ENCODE results near the gene TNFRSF8. TPM values are rescaled to one million over a fixed set of nuclear protein-coding genes. Genes with fewer than 3 reads are reported as not detected.

TNFRSF8 gene
- polyA plus RNA-seq, 1 experiment, result 0.22 TPM

- Histone ChIP-seq H3K27me3 (ENCODE audit: control insufficient read depth, insufficient read depth, low read length) (peaks cover 15% of the 10 kb centered on the region), H3K4me3 (ENCODE audit: low read depth, low read length) (no peak overlapping the region), H3K9me3 (ENCODE audit: control insufficient read depth, insufficient read depth, low read length) (peaks cover 11% of the 10 kb centered on the region), H3K27ac (ENCODE audit: low read depth, low read length) (no peak overlapping the region)
- ChIA-PET POLR2A (no interaction called here), CTCF (interaction anchor here (0.6 to 1.7 kb wide), 3 partner anchors 23 to 68 kb away, joined by 4 read pairs; no protein-coding TSS in a partner anchor)
- TF ChIP-seq CTCF (IDR thresholded peaks at IDR 0.05; ENCODE audit: low read depth, low read length), result no peak
- DNase-seq (ENCODE audit: low read depth, low spot score), result no peak
Measured at GRCh38 chr1:12056331-12056841, 6.7 kb upstream of the TNFRSF8 start.

DNA sequence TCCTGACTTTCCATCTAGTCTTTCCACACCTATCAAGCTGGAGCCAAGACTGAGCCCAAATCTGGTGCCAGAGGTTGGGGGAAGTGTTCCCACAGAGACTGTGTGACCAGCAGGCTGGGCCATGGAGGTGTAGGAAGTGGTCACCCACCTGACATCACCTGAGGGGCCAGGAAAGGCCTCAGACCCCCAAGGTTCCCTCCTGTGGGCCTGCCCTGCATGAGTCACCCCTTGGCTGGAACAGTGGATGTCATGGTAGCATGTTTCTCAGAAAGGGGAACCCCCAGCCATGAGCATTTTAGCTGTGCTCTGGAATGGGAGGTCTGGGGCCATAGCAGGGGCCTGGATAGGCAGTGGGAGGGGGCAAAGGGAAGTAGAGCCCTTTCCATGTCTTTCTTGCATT, 5.7 kb upstream of the TNFRSF8 start:
- ChIA-PET POLR2A (no interaction called here), CTCF (interaction anchor here (1.7 kb wide), 1 partner anchor 22 kb away, joined by 4 read pairs; no protein-coding TSS in a partner anchor)
- TF ChIP-seq CTCF (IDR thresholded peaks at IDR 0.05; ENCODE audit: low read depth, low read length), result no peak
- Histone ChIP-seq H3K27me3 (ENCODE audit: control insufficient read depth, insufficient read depth, low read length) (peaks cover 21% of the 10 kb centered on the region), H3K4me3 (ENCODE audit: low read depth, low read length) (no peak overlapping the region), H3K9me3 (ENCODE audit: control insufficient read depth, insufficient read depth, low read length) (peaks cover 11% of the 10 kb centered on the region), H3K27ac (ENCODE audit: low read depth, low read length) (no peak overlapping the region)
- no peak for DNase-seq (ENCODE audit: low read depth, low spot score)

DNA sequence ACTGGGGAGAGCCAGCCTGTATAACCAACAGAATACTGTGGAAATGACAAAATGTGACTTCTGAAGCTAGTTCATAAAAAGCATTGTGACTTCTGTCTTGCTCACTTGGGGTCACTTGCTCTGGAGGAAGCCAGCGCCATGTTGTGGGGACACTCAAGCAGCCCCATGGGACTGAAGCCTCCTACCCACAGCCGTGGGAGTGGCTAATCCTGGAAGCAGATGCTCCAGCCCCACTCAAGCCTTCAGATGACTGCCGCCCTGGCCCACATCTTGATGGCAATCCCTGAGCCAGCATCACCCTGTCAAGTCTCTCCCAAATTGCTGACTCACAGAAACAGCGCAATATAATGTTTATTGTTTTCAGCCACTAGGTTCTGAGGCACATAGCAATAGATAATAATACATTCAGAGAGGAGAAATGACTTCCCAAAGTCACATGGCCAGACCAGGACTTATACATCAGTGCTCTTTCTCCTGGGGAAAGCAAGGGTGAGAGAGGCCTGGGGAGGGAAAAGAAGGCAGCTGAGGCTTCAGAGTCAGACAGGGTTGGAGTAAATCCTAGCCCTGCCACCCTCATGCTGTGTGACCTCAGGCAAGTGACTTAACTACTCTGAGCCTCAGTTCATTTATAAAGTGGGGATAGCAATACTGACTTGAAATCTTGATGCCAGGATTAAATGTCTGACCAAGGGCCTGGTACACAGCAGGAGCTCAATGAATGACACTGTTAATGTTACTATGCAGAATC, 5.0 kb upstream of the TNFRSF8 start:
- H3K4me3 ChIP-seq (ENCODE audit: low read depth, low read length), result no peak overlapping the region
- ChIA-PET CTCF (interaction anchor here (1.7 kb wide), 1 partner anchor 21 kb away, joined by 4 read pairs; no protein-coding TSS in a partner anchor), POLR2A (no interaction called here)
- peaks cover 11% of the 10 kb centered on the region for H3K9me3 ChIP-seq (ENCODE audit: control insufficient read depth, insufficient read depth, low read length)
- H3K27me3 ChIP-seq (ENCODE audit: control insufficient read depth, insufficient read depth, low read length), result peaks cover 25% of the 10 kb centered on the region
- no peak overlapping the region for H3K27ac ChIP-seq (ENCODE audit: low read depth, low read length)
- DNase-seq (ENCODE audit: low read depth, low spot score), result no peak
- no peak for TF ChIP-seq CTCF (IDR thresholded peaks at IDR 0.05; ENCODE audit: low read depth, low read length)

GRCh38 chr1:12059226-12059625, 3.9 kb upstream of the TNFRSF8 start:
- no peak for TF ChIP-seq CTCF (IDR thresholded peaks at IDR 0.05; ENCODE audit: low read depth, low read length)
- H3K9me3 ChIP-seq (ENCODE audit: control insufficient read depth, insufficient read depth, low read length), result peaks cover 18% of the 10 kb centered on the region
- no peak for DNase-seq (ENCODE audit: low read depth, low spot score)
- H3K27me3 ChIP-seq (ENCODE audit: control insufficient read depth, insufficient read depth, low read length), result peaks cover 36% of the 10 kb centered on the region
- POLR2A ChIA-PET, result interaction anchor here (0.7 kb wide), 1 partner anchor 9 kb away, joined by 3 read pairs; no protein-coding TSS in a partner anchor
- H3K27ac ChIP-seq (ENCODE audit: low read depth, low read length), result no peak overlapping the region
- CTCF ChIA-PET, result no interaction called here
- no peak overlapping the region for H3K4me3 ChIP-seq (ENCODE audit: low read depth, low read length)

- Histone ChIP-seq H3K4me3 (ENCODE audit: low read depth, low read length) (no peak overlapping the region), H3K27ac (ENCODE audit: low read depth, low read length) (no peak overlapping the region), H3K27me3 (ENCODE audit: control insufficient read depth, insufficient read depth, low read length) (peaks cover 43% of the 10 kb centered on the region), H3K9me3 (ENCODE audit: control insufficient read depth, insufficient read depth, low read length) (peaks cover 18% of the 10 kb centered on the region)
- DNase-seq (ENCODE audit: low read depth, low spot score), result no peak
- TF ChIP-seq CTCF (IDR thresholded peaks at IDR 0.05; ENCODE audit: low read depth, low read length), result no peak
- CTCF ChIA-PET, result no interaction called here
- POLR2A ChIA-PET, result no interaction called here
Measured at GRCh38 chr1:12059722-12060464, 3.2 kb upstream of the TNFRSF8 start.
